ENCODE data around the gene ZNF521.

Gene ZNF521
- total RNA-seq = 0 to 0.19 (median 0) reads per million in 3 donors

DNA sequence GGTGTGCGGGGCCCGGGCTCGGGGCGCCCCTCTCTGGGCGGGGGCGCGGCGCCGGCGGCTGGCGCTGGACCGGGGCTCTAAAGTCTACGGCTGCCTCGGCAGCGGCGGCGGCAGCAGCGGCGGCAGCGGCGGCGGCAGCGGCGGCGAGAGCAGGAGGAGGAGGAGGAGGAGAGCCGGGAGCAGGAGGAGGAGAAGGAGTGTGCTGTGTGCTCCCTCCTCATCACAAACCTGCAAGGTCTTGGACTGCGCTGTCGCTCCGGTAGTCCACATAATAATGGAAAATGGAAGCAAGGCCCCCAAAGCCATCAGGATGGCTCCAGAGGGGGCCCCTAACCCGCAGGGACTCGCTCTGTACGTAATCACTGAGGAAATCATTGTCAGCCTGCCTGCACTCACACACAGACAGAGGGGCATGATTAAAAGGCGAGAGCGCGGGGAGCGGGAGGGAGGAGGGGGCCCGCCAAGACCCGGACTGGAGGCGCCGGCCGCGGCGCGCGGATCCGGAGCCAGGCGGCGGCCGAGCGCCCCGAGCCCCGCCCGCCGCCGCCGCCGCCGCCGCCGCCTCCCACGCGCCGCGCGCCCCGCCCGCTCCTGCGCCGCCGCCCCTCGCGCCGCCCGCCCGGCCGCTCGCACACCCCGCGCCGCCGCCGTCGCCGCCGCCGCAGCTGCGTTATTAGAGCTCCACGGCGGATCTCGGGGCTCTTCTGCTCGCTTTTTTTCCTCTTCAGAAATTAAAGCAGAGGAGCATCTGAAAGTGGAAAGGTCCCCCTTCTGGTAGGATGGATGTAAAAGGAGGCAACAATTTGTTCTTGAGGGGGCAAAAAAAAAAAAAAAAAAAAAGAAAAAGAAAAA, at the start of gene ZNF521:
Gene ZNF521 (minus strand): TSS at position 390 of the 852 bp plus-strand sequence. CDS start 1,220 bp downstream, outside the sequence.
- Histone ChIP-seq H3K27ac (ENCODE audit: insufficient read depth, low read length, poor library complexity, severe bottlenecking) (no peak within 1 kb of the TSS), H3K4me3 (ENCODE audit: insufficient read depth, low read depth, low read length, poor library complexity, severe bottlenecking) (peak within 1 kb of the TSS; percentile 46), H3K9me3 (ENCODE audit: control insufficient read depth, low read length) (peaks cover 4% of the 10 kb centered on the region), H3K36me3 (ENCODE audit: control insufficient read depth, insufficient read depth, low read length) (no peaks in the 10 kb centered on the region), H3K4me1 (ENCODE audit: control insufficient read depth, insufficient read depth, low read length, poor library complexity, severe bottlenecking) (peaks cover 25% of the 10 kb centered on the region), H3K27me3 (replicated peaks; ENCODE audit: control insufficient read depth, insufficient read depth, low read length, poor library complexity, severe bottlenecking) (peaks cover 22% of the 10 kb centered on the region)
- DNase-seq = peak in 2 of 3 donors; percentile 2 to 8

DNA sequence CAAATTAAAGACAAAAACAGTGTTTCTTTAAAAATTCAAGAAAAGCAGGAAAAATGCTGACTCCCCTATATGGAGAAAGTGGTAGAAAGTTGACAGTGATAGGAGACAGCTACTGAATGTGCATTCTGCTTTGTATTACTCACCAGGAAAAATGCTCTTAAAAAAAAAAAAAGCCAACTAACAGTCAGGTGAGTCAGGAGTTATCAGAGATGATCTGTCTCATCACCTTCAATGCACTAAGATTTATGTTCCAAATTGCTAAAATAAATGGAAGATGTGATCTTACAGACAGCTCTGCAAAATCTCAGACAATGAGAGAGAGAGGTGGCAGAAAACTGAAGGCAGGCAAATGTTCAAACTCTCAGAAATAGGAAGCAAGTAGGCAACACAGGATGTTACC, 47.6 kb upstream of the ZNF521 start:
- DNase-seq = no peak
- H3K4me1 ChIP-seq (ENCODE audit: control insufficient read depth, insufficient read depth, low read length, poor library complexity, severe bottlenecking) = no peaks in the 10 kb centered on the region

DNA sequence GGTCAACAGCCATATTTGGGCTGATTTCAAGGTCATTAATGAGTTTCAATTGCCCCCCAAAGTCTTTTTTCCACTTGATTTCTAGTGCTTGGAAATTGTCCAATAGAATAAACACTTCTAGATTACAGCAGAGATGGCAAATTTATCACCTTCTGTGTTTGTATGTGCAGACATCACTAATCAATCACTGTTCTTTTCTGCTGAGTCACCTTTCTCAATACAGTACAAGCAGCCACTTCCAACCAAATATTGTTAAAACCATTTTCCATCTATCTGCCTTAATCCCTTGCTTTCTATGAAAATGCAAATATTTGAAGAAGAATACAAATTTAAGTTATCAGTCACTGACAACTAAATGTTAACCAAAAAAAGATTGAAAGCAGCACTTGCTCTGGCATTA, 40.2 kb upstream of the ZNF521 start:
- Histone ChIP-seq H3K9me3 (ENCODE audit: control insufficient read depth, low read length) (no peaks in the 10 kb centered on the region), H3K27ac (ENCODE audit: insufficient read depth, low read length, poor library complexity, severe bottlenecking) (no peak overlapping the region), H3K36me3 (ENCODE audit: control insufficient read depth, insufficient read depth, low read length) (no peaks in the 10 kb centered on the region), H3K4me3 (ENCODE audit: insufficient read depth, low read depth, low read length, poor library complexity, severe bottlenecking) (no peak overlapping the region), H3K27me3 (replicated peaks; ENCODE audit: control insufficient read depth, insufficient read depth, low read length, poor library complexity, severe bottlenecking) (no peaks in the 10 kb centered on the region), H3K4me1 (ENCODE audit: control insufficient read depth, insufficient read depth, low read length, poor library complexity, severe bottlenecking) (no peaks in the 10 kb centered on the region)
- no peak for DNase-seq

More for the DNA sequence above, 47.6 kb upstream of the ZNF521 start:
- Histone ChIP-seq H3K27me3 (replicated peaks; ENCODE audit: control insufficient read depth, insufficient read depth, low read length, poor library complexity, severe bottlenecking) (no peaks in the 10 kb centered on the region), H3K9me3 (ENCODE audit: control insufficient read depth, low read length) (no peaks in the 10 kb centered on the region), H3K36me3 (ENCODE audit: control insufficient read depth, insufficient read depth, low read length) (no peaks in the 10 kb centered on the region), H3K27ac (ENCODE audit: insufficient read depth, low read length, poor library complexity, severe bottlenecking) (no peak overlapping the region), H3K4me3 (ENCODE audit: insufficient read depth, low read depth, low read length, poor library complexity, severe bottlenecking) (no peak overlapping the region)

DNA sequence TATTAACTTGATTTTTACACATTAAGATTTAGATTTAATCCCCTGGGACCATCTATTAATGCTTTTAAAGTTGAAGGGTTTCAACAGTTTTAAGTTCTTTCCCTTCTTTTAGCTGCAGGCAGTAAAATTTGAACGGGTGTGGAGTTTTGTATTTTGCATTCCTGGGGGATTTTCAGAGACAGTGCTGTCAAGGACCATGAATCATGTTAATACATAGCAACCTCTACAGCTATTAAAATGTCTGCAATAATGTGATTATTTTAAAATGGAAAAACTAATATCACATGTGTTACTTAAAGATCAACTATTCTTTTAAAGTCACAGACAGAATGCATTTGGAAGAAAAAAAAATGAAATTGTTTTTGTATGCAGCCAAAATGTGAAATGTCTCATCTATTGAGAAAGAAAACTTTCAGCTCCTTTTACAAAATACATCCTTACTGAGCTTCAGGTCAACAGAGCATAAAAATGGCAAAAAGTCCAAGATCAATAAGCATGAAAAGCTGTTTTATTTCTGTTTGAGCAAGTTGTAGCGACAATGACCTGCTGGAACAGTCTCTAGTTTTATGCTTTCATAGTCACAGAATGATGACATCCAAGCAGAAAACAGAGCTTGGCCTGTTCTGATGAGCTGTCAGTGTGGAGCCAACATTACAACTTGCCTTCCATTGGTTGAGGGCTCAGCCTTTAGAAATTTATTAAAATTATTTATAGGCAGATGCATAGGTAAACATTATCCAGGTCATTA, 21.6 kb upstream of the ZNF521 start:
- Histone ChIP-seq H3K4me3 (ENCODE audit: insufficient read depth, low read depth, low read length, poor library complexity, severe bottlenecking) (no peak overlapping the region), H3K9me3 (ENCODE audit: control insufficient read depth, low read length) (no peaks in the 10 kb centered on the region), H3K36me3 (ENCODE audit: control insufficient read depth, insufficient read depth, low read length) (no peaks in the 10 kb centered on the region), H3K4me1 (ENCODE audit: control insufficient read depth, insufficient read depth, low read length, poor library complexity, severe bottlenecking) (no peaks in the 10 kb centered on the region), H3K27ac (ENCODE audit: insufficient read depth, low read length, poor library complexity, severe bottlenecking) (no peak overlapping the region), H3K27me3 (replicated peaks; ENCODE audit: control insufficient read depth, insufficient read depth, low read length, poor library complexity, severe bottlenecking) (no peaks in the 10 kb centered on the region)
- DNase-seq = no peak

DNA sequence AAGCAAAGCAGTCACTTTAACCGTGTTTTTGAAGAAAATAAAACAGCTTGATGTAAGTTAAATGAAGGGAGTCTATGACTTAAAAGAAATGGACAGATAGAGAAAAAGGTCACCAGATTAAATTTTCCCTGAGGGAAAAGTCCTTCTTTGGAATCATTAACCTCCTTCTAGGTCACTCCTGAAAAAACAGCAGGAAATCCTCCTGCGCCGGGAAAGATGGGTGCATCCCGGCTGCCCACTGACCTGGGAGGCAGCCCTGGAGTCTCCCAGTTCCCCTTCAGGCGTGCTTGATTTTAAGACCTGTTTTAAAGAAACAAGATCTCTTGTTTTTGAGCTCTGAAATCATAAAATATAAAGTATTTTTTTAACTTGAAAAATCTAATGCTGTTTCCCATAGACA, 18.4 kb upstream of the ZNF521 start:
- Histone ChIP-seq H3K4me1 (ENCODE audit: control insufficient read depth, insufficient read depth, low read length, poor library complexity, severe bottlenecking) (no peaks in the 10 kb centered on the region), H3K27ac (ENCODE audit: insufficient read depth, low read length, poor library complexity, severe bottlenecking) (no peak overlapping the region), H3K36me3 (ENCODE audit: control insufficient read depth, insufficient read depth, low read length) (no peaks in the 10 kb centered on the region), H3K27me3 (replicated peaks; ENCODE audit: control insufficient read depth, insufficient read depth, low read length, poor library complexity, severe bottlenecking) (no peaks in the 10 kb centered on the region), H3K4me3 (ENCODE audit: insufficient read depth, low read depth, low read length, poor library complexity, severe bottlenecking) (no peak overlapping the region), H3K9me3 (ENCODE audit: control insufficient read depth, low read length) (no peaks in the 10 kb centered on the region)
- DNase-seq = no peak

DNA sequence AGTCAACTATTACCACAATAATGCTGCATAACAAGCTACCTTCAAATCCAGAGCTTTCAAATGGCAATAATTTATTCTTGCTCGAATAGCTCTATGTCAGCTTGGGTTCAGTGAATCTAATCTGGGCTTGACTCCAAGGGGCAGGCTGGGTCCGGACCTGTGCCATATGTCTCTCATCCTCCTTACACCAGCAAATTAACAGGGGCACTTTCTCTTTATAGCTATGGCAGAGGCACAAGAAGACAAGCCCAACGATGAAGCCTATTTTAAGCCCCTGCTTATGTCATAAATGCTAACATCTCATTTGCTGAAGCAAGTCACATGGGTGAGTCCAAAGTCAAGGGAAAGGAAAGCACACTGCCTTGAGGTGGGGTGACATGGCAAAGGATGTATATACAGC, 13.3 kb upstream of the ZNF521 start:
- Histone ChIP-seq H3K9me3 (ENCODE audit: control insufficient read depth, low read length) (no peaks in the 10 kb centered on the region), H3K36me3 (ENCODE audit: control insufficient read depth, insufficient read depth, low read length) (no peaks in the 10 kb centered on the region), H3K27ac (ENCODE audit: insufficient read depth, low read length, poor library complexity, severe bottlenecking) (no peak overlapping the region), H3K4me3 (ENCODE audit: insufficient read depth, low read depth, low read length, poor library complexity, severe bottlenecking) (no peak overlapping the region), H3K4me1 (ENCODE audit: control insufficient read depth, insufficient read depth, low read length, poor library complexity, severe bottlenecking) (no peaks in the 10 kb centered on the region), H3K27me3 (replicated peaks; ENCODE audit: control insufficient read depth, insufficient read depth, low read length, poor library complexity, severe bottlenecking) (no peaks in the 10 kb centered on the region)
- DNase-seq = no peak

DNA sequence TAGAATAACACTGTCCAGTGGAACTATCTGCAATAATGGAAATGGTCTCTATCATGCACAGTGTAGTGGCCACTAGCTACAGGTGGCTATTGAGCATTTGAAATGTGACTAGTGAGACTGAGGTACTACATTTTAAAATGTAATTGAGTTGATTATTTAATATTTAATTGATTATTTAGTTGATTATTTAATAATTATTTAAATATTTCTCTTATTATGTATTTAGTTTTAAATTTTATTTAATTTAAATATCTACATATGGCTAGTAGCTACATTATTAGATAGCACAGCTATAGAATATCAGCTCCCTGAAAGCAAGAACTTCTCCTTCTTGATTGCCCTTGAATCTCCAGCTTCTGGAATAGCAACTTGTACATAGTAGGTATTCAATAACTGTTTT, 12.8 kb upstream of the ZNF521 start:
- H3K27me3 ChIP-seq (replicated peaks; ENCODE audit: control insufficient read depth, insufficient read depth, low read length, poor library complexity, severe bottlenecking) = no peaks in the 10 kb centered on the region
- no peak for DNase-seq
- H3K36me3 ChIP-seq (ENCODE audit: control insufficient read depth, insufficient read depth, low read length) = no peaks in the 10 kb centered on the region
- no peak overlapping the region for H3K4me3 ChIP-seq (ENCODE audit: insufficient read depth, low read depth, low read length, poor library complexity, severe bottlenecking)
- no peaks in the 10 kb centered on the region for H3K9me3 ChIP-seq (ENCODE audit: control insufficient read depth, low read length)
- no peaks in the 10 kb centered on the region for H3K4me1 ChIP-seq (ENCODE audit: control insufficient read depth, insufficient read depth, low read length, poor library complexity, severe bottlenecking)
- H3K27ac ChIP-seq (ENCODE audit: insufficient read depth, low read length, poor library complexity, severe bottlenecking) = no peak overlapping the region

DNA sequence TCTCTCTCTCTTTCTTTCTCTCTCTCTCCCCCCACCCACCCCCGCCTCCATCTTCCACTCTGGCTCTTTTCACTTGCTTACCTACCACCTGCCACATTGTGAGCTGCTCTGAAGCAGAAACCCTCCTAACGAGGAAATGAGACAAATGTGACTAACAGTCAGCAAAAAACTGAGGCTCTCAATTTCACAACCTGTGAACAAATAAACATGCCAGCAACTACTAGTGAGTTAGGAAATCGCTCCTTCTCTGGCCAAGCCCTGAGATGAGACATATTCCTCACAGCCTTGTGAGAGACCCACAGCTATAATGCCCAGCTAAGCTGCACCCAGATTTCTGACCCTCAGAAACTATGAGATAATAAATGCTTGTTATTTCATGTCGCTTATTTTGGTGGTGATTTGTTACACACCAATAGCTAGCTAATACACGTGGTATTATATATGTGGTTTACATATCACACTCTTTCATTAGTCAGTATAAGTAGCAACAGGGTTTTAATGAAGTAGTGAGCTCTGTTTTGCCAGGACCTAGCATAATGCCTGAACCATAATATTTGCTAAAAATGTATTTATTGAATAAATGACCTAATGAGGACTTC, 8.4 kb upstream of the ZNF521 start:
- Histone ChIP-seq H3K4me3 (ENCODE audit: insufficient read depth, low read depth, low read length, poor library complexity, severe bottlenecking) (no peak overlapping the region), H3K36me3 (ENCODE audit: control insufficient read depth, insufficient read depth, low read length) (no peaks in the 10 kb centered on the region), H3K27ac (ENCODE audit: insufficient read depth, low read length, poor library complexity, severe bottlenecking) (no peak overlapping the region), H3K9me3 (ENCODE audit: control insufficient read depth, low read length) (peaks cover 4% of the 10 kb centered on the region), H3K27me3 (replicated peaks; ENCODE audit: control insufficient read depth, insufficient read depth, low read length, poor library complexity, severe bottlenecking) (no peaks in the 10 kb centered on the region), H3K4me1 (ENCODE audit: control insufficient read depth, insufficient read depth, low read length, poor library complexity, severe bottlenecking) (no peaks in the 10 kb centered on the region)
- DNase-seq = no peak

DNA sequence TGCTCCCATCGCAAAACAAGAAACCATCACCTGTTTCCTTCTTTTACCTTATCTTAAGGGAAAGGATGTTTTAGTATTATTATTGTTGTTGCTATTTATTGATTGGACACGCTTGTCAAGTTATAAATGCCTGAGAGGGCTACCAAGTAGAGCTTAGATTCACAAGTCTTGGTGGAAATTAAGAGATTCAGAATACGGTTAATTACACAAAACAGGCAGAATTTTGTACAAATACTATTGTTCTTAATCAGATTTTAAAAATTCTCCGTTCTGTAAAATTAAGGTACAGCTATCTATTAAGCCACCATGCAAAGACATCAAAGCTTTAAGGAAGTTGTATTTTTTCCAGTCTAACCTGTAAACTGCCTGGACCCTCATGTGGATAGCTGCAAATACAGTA, 1.1 kb upstream of the ZNF521 start:
- H3K27ac ChIP-seq (ENCODE audit: insufficient read depth, low read length, poor library complexity, severe bottlenecking) = no peak overlapping the region
- DNase-seq = no peak
- H3K36me3 ChIP-seq (ENCODE audit: control insufficient read depth, insufficient read depth, low read length) = no peaks in the 10 kb centered on the region
- peaks cover 4% of the 10 kb centered on the region for H3K9me3 ChIP-seq (ENCODE audit: control insufficient read depth, low read length)
- no peak overlapping the region for H3K4me3 ChIP-seq (ENCODE audit: insufficient read depth, low read depth, low read length, poor library complexity, severe bottlenecking)
- peaks cover 25% of the 10 kb centered on the region for H3K4me1 ChIP-seq (ENCODE audit: control insufficient read depth, insufficient read depth, low read length, poor library complexity, severe bottlenecking)
- H3K27me3 ChIP-seq (replicated peaks; ENCODE audit: control insufficient read depth, insufficient read depth, low read length, poor library complexity, severe bottlenecking) = peaks cover 17% of the 10 kb centered on the region

DNA sequence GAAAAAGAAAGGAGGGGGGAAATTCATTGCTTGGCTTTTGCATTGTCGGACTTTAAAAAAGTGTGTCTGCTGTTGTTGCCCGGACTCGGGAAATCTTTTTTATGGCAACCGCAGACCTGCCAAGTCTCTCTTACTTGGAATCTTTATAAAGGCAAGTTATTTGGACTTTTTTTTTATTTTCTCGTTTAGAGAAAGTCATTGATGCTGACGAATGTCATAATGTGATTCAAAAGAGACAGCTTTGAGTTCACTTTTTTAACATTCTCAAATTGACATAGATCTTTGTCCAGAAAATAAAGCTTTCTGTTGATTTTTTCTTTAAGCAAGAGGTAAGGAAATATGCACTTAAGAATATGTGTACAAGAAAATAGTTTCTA, 651 bp upstream of the ZNF521 start:
- Histone ChIP-seq H3K27ac (ENCODE audit: insufficient read depth, low read length, poor library complexity, severe bottlenecking) (no peak overlapping the region), H3K27me3 (replicated peaks; ENCODE audit: control insufficient read depth, insufficient read depth, low read length, poor library complexity, severe bottlenecking) (peaks cover 22% of the 10 kb centered on the region), H3K9me3 (ENCODE audit: control insufficient read depth, low read length) (peaks cover 4% of the 10 kb centered on the region), H3K36me3 (ENCODE audit: control insufficient read depth, insufficient read depth, low read length) (no peaks in the 10 kb centered on the region), H3K4me3 (ENCODE audit: insufficient read depth, low read depth, low read length, poor library complexity, severe bottlenecking) (no peak overlapping the region), H3K4me1 (ENCODE audit: control insufficient read depth, insufficient read depth, low read length, poor library complexity, severe bottlenecking) (peaks cover 25% of the 10 kb centered on the region)
- DNase-seq = no peak

Measured in effector memory CD4-positive, alpha-beta T cell (primary cell).